Lower leg skin (tissue), 4 donors: ENCODE measurements around the gene TXNDC15. TPM values are rescaled to one million over a fixed set of nuclear protein-coding genes. Genes with fewer than 3 reads are reported as not detected.
A peak's percentile ranks its signal among the peaks of the same experiment; 100 is the strongest.
"Not testable (repeated sequence)": the region's sequence is repeated elsewhere in the genome, so short reads cannot be mapped to it uniquely, and the experiment has no call there.

Experiments used
- DNase-seq, 2 donors: peaks; one replicate each; pipeline ENCODE4 v3.0.0-alpha.2; 2019; ENCODE audit warnings: low spot score in 2 of 2
- H3K4me3 ChIP-seq: fragments of 200-600 bp; sonication (generic); 2 replicates; pipeline ENCODE4 v1.5.1; 2017; ENCODE audit warnings: mild to moderate bottlenecking, low read depth; ENCODE audit not compliant: poor library complexity, severe bottlenecking
- POLR2A ChIP-seq, 2 donors: fragments of 450-650 bp; IDR thresholded peaks; one replicate each; pipeline ENCODE4 v1.6.1; 2016 to 2017; ENCODE audit warnings: antibody characterized with exemption in 2 of 2, mild to moderate bottlenecking in 1 of 2, moderate library complexity in 1 of 2
- WGBS, 2 donors: methylation state at CpG; one replicate each; pipeline ENCODE4 v1.1.5; 2018; 5-methylcytosine and 5-hydroxymethylcytosine counted together
- intact Hi-C: fragments of 100-400 bp; cut with DNase I; formaldehyde crosslinking; loops from one replicate; pipeline ENCODE4 v1.15.0; 2023; ENCODE audit warnings: low total_unique reads
- total RNA-seq, 4 donors: library from RNA; depleted of rRNA; stranded (reverse); fragments of >200 nt; gene quantifications; one replicate each; pipeline ENCODE4 v1.1.0, GENCODE V29; 2016
- TF ChIP-seq, protein P1 (sequence below), 3 donors: fragments of 450-650 bp; IDR thresholded peaks; one replicate each; pipeline ENCODE4 v1.5.1; 2016; ENCODE audit warnings: antibody characterized with exemption in 3 of 3, mild to moderate bottlenecking in 3 of 3, moderate library complexity in 2 of 3

Gene TXNDC15
- total RNA-seq, 4 donors from 2014 or later = 32.4 to 71.7 (median 49.7) TPM

DNA sequence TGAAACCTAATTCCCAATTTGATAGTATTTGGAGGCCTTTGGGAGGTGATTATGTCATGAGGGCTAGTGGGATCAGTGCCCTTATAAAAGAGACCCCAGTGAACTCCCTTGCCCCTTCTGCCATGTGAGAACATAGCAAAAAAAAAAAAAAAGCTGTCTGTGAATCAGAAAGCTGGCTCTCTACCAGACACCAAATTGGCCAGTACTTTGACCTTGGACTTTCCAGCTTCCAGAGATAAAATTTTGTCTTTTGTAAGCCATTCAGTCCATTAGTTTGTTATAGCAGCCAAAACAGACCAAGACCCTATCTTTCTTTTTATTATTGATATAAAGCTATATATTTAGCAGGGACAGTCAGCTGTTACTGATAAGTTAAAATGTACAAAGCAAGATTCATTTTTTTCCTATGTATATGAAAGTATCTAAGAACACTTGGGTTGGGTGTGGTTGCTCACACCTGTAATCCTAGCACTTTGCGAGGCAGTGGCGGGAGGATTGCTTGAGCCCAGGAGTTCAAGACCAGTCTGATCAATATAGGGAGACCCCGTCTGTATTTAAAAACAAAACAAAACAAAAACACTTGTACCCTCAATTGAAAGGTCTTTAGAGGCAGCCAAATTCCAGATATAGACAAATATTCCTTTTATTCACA lies 36.5 kb upstream of the TXNDC15 start:
- no peak overlapping the region for H3K4me3 ChIP-seq
- DNase-seq = no peak
- intact Hi-C loops = no loop called here
- TF ChIP-seq, protein P1, sequence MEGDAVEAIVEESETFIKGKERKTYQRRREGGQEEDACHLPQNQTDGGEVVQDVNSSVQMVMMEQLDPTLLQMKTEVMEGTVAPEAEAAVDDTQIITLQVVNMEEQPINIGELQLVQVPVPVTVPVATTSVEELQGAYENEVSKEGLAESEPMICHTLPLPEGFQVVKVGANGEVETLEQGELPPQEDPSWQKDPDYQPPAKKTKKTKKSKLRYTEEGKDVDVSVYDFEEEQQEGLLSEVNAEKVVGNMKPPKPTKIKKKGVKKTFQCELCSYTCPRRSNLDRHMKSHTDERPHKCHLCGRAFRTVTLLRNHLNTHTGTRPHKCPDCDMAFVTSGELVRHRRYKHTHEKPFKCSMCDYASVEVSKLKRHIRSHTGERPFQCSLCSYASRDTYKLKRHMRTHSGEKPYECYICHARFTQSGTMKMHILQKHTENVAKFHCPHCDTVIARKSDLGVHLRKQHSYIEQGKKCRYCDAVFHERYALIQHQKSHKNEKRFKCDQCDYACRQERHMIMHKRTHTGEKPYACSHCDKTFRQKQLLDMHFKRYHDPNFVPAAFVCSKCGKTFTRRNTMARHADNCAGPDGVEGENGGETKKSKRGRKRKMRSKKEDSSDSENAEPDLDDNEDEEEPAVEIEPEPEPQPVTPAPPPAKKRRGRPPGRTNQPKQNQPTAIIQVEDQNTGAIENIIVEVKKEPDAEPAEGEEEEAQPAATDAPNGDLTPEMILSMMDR (IDR thresholded peaks at IDR 0.05) = no peak
- no peak for TF ChIP-seq POLR2A (IDR thresholded peaks at IDR 0.05)
- WGBS, 2 donors = 94 to 95% methylated on average over 3 of the region's 3 CpGs

DNA sequence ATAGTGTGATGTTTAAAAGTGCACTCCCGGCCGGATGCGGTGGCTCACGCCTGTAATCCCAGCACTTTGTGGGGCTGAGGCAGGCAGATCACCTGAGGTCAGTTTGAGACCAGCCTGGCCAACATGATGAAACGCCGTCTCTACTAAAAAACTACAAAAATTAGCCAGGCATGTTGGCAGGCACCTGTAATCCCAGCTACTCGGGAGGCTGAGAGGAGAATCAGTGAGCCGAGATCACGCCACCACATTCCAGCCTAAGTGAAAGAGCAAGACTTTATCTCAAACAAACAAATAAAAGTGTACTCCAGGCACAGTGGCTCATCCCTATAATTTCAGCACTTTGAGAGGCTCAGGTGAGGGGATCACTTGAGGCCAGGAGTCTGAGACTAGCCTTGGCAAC lies 35.8 kb upstream of the TXNDC15 start:
- DNase-seq, H3K4me3 ChIP-seq, intact Hi-C loops: not testable (repeated sequence)
- WGBS, 2 donors = 95 to 98% methylated on average over 9 of the region's 9 CpGs

- no peak for DNase-seq
- WGBS, 2 donors = 83 to 95% methylated on average over 3 of the region's 3 CpGs
These were observed 33.4 kb upstream of the TXNDC15 start for GRCh38 chr5:134840811-134841210.

GRCh38 chr5:134844252-134844651 lies 29.9 kb upstream of the TXNDC15 start:
- H3K4me3 ChIP-seq = no peak overlapping the region
- no peak for DNase-seq
- 69 to 88% methylated on average over 1 of the region's 1 CpG for WGBS, 2 donors
- TF ChIP-seq, protein P1 (IDR thresholded peaks at IDR 0.05) = no peak
- TF ChIP-seq POLR2A (IDR thresholded peaks at IDR 0.05) = no peak
- intact Hi-C loops = no loop called here

More at GRCh38 chr5:134840811-134841210, 33.4 kb upstream of the TXNDC15 start:
- TF ChIP-seq, protein P1 (IDR thresholded peaks at IDR 0.05) = no peak
- TF ChIP-seq POLR2A (IDR thresholded peaks at IDR 0.05) = no peak
- H3K4me3 ChIP-seq = no peak overlapping the region
- intact Hi-C loops = no loop called here

DNA sequence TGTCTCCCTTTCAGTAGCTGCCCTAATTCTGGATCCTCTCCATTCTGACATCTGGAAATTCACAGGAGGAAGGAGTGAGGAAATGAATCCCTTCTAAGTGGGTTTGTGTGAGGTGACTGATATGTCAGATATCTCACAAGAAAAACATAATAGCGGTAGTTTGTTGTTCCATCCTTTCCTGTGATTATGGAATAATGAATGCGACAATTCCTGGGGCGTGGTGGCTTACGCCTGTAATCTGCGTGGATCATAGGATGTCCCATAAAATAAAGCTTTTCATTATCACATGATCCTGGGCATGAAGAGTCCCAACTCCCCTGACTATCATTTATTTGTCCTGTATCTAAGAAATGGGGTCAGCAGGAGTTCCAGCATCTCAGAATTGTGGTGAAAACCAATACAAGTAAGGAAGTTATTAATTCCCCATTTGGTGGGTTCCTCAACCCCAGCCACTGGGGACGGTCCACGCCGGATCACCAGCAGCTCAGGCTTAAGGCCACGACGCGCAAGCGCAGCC lies 28.8 kb upstream of the TXNDC15 start:
- intact Hi-C loops = no loop called here
- 5 to 9% methylated on average over 10 to 12 of the region's 12 CpGs for WGBS, 2 donors
- no peak overlapping the region for H3K4me3 ChIP-seq
- TF ChIP-seq POLR2A (IDR thresholded peaks at IDR 0.05) = no peak
- TF ChIP-seq, protein P1 (IDR thresholded peaks at IDR 0.05) = no peak
- DNase-seq = no peak

GRCh38 chr5:134845852-134846640 lies 28.1 kb upstream of the TXNDC15 start, which contains the start of gene C5orf24:
C5orf24 (plus strand) TSS chr5:134845968; CDS start chr5:134854901, 8,933 bp downstream.
- WGBS, 2 donors = 1% methylated on average over 32 to 39 of the region's 84 CpGs
- peak within 1 kb of the TSS; percentile 80 for H3K4me3 ChIP-seq
- intact Hi-C loops = no loop called here
- peak; percentile 91 to 99 for DNase-seq
- TF ChIP-seq, protein P1 (IDR thresholded peaks at IDR 0.05) = no peak
- peak in 1 of 2 donors; percentile 67 for TF ChIP-seq POLR2A (IDR thresholded peaks at IDR 0.05)
